ENCODE measurements around the gene HSD17B14. TPM values are rescaled to one million over a fixed set of nuclear protein-coding genes. Genes with fewer than 3 reads are reported as not detected.

The HSD17B14 gene
- total and polyA plus RNA-seq, 2 donors: 9.9 to 20.4 TPM

- Histone ChIP-seq H3K27ac (ENCODE audit: low read depth in 1 of 2, low read length in 1 of 2) (peak overlapping the region; percentile 28 to 49), H3K36me3 (ENCODE audit: control insufficient read depth in 2 of 2, insufficient read depth in 2 of 2, low read length in 1 of 2) (peaks cover 4 to 7% of the 10 kb centered on the region in 2 donors), H3K4me1 (ENCODE audit: control insufficient read depth in 2 of 2, insufficient read depth in 2 of 2, low read length in 2 of 2) (peaks cover 7 to 30% of the 10 kb centered on the region in 2 donors), H3K4me3 (ENCODE audit: low read length in 2 of 2) (peak overlapping the region; percentile 71 to 83), H3K27me3 (ENCODE audit: control insufficient read depth in 2 of 2, insufficient read depth in 1 of 2, low read length in 1 of 2) (peaks cover 0 to 17% of the 10 kb centered on the region in 2 donors), H3K9me3 (ENCODE audit: control insufficient read depth in 2 of 2, insufficient read depth in 1 of 2, low read length in 1 of 2) (peaks cover 0 to 5% of the 10 kb centered on the region in 2 donors)
- DNase-seq (ENCODE audit: low read depth in 6 of 9, low spot score in 9 of 9): peak in 2 of 9 donors; percentile 26 to 63
- WGBS: 14% methylated on average over 7 of the region's 7 CpGs
These were observed 26.1 kb downstream of the HSD17B14 start for GRCh38 chr19:48810151-48810550.

DNA sequence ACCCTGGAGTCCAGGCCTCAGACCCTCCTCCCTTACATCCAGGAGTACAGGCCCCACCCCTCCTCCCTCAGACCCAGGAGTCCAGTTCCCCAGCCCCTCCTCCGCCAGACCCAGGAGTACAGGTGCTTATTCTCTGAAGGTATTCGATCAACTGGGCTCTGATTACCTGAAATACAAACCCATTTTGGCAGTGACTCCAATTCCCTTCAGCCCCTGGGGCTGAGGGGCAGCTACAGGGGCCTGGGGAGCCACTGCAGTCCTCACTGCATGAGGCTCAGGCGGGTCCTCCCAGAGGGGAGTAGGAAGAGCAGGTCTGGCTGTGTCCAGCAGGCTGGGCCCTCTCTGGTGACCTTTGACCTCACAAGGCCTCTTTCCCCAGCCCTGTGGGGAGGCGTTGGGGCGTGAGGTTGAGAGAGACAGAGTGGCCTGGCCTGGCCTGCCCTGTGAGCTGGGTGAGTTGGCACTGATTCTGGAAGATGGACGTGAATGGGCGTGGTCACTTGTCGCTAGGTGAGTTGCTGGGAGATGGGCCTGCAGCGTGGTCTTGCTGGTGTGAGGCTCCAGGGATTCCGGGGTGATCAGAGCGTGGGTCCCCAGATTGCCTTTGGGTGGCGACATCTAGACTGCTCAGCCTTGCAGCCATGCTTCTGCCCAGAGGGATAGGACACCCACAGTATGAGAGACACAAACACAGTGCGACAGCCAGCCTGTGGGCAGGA is 28.5 kb downstream of the HSD17B14 start:
- Histone ChIP-seq H3K4me3 (ENCODE audit: low read length in 2 of 2) (no peak overlapping the region), H3K4me1 (ENCODE audit: control insufficient read depth in 2 of 2, insufficient read depth in 2 of 2, low read length in 2 of 2) (peaks cover 7 to 30% of the 10 kb centered on the region in 2 donors), H3K27me3 (ENCODE audit: control insufficient read depth in 2 of 2, insufficient read depth in 1 of 2, low read length in 1 of 2) (peaks cover 0 to 15% of the 10 kb centered on the region in 2 donors), H3K27ac (ENCODE audit: low read depth in 1 of 2, low read length in 1 of 2) (no peak overlapping the region), H3K9me3 (ENCODE audit: control insufficient read depth in 2 of 2, insufficient read depth in 1 of 2, low read length in 1 of 2) (peaks cover 0 to 5% of the 10 kb centered on the region in 2 donors), H3K36me3 (ENCODE audit: control insufficient read depth in 2 of 2, insufficient read depth in 2 of 2, low read length in 1 of 2) (peaks cover 4 to 7% of the 10 kb centered on the region in 2 donors)
- WGBS: 97% methylated on average over 13 of the region's 13 CpGs
- no peak for DNase-seq (ENCODE audit: low read depth in 6 of 9, low spot score in 9 of 9)

- H3K27me3 ChIP-seq (ENCODE audit: control insufficient read depth in 2 of 2, insufficient read depth in 1 of 2, low read length in 1 of 2): peaks cover 0 to 10% of the 10 kb centered on the region in 2 donors
- peaks cover 4 to 7% of the 10 kb centered on the region in 2 donors for H3K36me3 ChIP-seq (ENCODE audit: control insufficient read depth in 2 of 2, insufficient read depth in 2 of 2, low read length in 1 of 2)
- 97% methylated on average over 17 of the region's 17 CpGs for WGBS
- peaks cover 0 to 5% of the 10 kb centered on the region in 2 donors for H3K9me3 ChIP-seq (ENCODE audit: control insufficient read depth in 2 of 2, insufficient read depth in 1 of 2, low read length in 1 of 2)
- no peak overlapping the region for H3K27ac ChIP-seq (ENCODE audit: low read depth in 1 of 2, low read length in 1 of 2)
- H3K4me1 ChIP-seq (ENCODE audit: control insufficient read depth in 2 of 2, insufficient read depth in 2 of 2, low read length in 2 of 2): peaks cover 7 to 22% of the 10 kb centered on the region in 2 donors
- peak in 2 of 9 donors; percentile 61 to 63 for DNase-seq (ENCODE audit: low read depth in 6 of 9, low spot score in 9 of 9)
- H3K4me3 ChIP-seq (ENCODE audit: low read length in 2 of 2): no peak overlapping the region
These were observed 29.3 kb downstream of the HSD17B14 start for GRCh38 chr19:48806818-48807589.

- WGBS: 92% methylated on average over 5 of the region's 5 CpGs
- peak in 3 of 9 donors; percentile 66 to 76 (median 71) for DNase-seq (ENCODE audit: low read depth in 6 of 9, low spot score in 9 of 9)
- no peak overlapping the region for H3K4me3 ChIP-seq (ENCODE audit: low read length in 2 of 2)
These were observed 29.8 kb downstream of the HSD17B14 start for GRCh38 chr19:48806518-48806817.

GRCh38 chr19:48805452-48805851 is 30.8 kb downstream of the HSD17B14 start:
- peaks cover 4 to 7% of the 10 kb centered on the region in 2 donors for H3K36me3 ChIP-seq (ENCODE audit: control insufficient read depth in 2 of 2, insufficient read depth in 2 of 2, low read length in 1 of 2)
- no peak overlapping the region for H3K27ac ChIP-seq (ENCODE audit: low read depth in 1 of 2, low read length in 1 of 2)
- H3K4me3 ChIP-seq (ENCODE audit: low read length in 2 of 2): no peak overlapping the region
- 98% methylated on average over 15 of the region's 15 CpGs for WGBS
- no peak for DNase-seq (ENCODE audit: low read depth in 6 of 9, low spot score in 9 of 9)
- peaks cover 0 to 5% of the 10 kb centered on the region in 2 donors for H3K9me3 ChIP-seq (ENCODE audit: control insufficient read depth in 2 of 2, insufficient read depth in 1 of 2, low read length in 1 of 2)
- H3K4me1 ChIP-seq (ENCODE audit: control insufficient read depth in 2 of 2, insufficient read depth in 2 of 2, low read length in 2 of 2): peaks cover 7 to 9% of the 10 kb centered on the region in 2 donors
- H3K27me3 ChIP-seq (ENCODE audit: control insufficient read depth in 2 of 2, insufficient read depth in 1 of 2, low read length in 1 of 2): no peaks in the 10 kb centered on the region

More at GRCh38 chr19:48806518-48806817, 29.8 kb downstream of the HSD17B14 start:
- Histone ChIP-seq H3K27me3 (ENCODE audit: control insufficient read depth in 2 of 2, insufficient read depth in 1 of 2, low read length in 1 of 2) (peaks cover 0 to 5% of the 10 kb centered on the region in 2 donors), H3K9me3 (ENCODE audit: control insufficient read depth in 2 of 2, insufficient read depth in 1 of 2, low read length in 1 of 2) (peaks cover 0 to 5% of the 10 kb centered on the region in 2 donors), H3K36me3 (ENCODE audit: control insufficient read depth in 2 of 2, insufficient read depth in 2 of 2, low read length in 1 of 2) (peaks cover 4 to 7% of the 10 kb centered on the region in 2 donors), H3K27ac (ENCODE audit: low read depth in 1 of 2, low read length in 1 of 2) (no peak overlapping the region), H3K4me1 (ENCODE audit: control insufficient read depth in 2 of 2, insufficient read depth in 2 of 2, low read length in 2 of 2) (peaks cover 7 to 17% of the 10 kb centered on the region in 2 donors)

GRCh38 chr19:48804496-48804895 is 31.8 kb downstream of the HSD17B14 start:
- 96% methylated on average over 8 of the region's 8 CpGs for WGBS
- DNase-seq (ENCODE audit: low read depth in 6 of 9, low spot score in 9 of 9): no peak

DNA sequence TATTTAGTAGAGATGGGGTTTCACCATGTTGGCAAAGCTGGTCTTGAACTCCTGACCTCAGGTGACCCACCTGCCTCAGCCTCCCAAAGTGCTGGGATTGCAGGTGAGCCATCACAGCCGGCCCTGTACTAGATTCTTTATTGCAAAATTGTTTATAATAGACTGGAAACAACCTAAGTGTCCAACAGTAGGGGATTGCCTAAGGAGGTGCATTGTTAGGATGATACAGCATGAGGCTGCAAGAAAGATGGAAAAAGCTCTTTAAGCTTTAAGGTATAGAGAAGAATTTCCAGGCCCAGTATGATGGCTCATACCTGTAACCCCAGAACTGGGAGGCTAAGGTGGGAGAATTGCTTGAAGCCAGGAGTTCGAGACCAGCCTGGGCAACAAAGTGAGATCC is 33.7 kb downstream of the HSD17B14 start:
- no peaks in the 10 kb centered on the region for H3K27me3 ChIP-seq (ENCODE audit: control insufficient read depth in 2 of 2, insufficient read depth in 1 of 2, low read length in 1 of 2)
- 94% methylated on average over 2 of the region's 2 CpGs for WGBS
- no peak for DNase-seq (ENCODE audit: low read depth in 6 of 9, low spot score in 9 of 9)
- no peak overlapping the region for H3K27ac ChIP-seq (ENCODE audit: low read depth in 1 of 2, low read length in 1 of 2)
- H3K4me3 ChIP-seq (ENCODE audit: low read length in 2 of 2): no peak overlapping the region
- no peaks in the 10 kb centered on the region for H3K4me1 ChIP-seq (ENCODE audit: control insufficient read depth in 2 of 2, insufficient read depth in 2 of 2, low read length in 2 of 2)
- H3K36me3 ChIP-seq (ENCODE audit: control insufficient read depth in 2 of 2, insufficient read depth in 2 of 2, low read length in 1 of 2): peaks cover 3 to 12% of the 10 kb centered on the region in 2 donors
- H3K9me3 ChIP-seq (ENCODE audit: control insufficient read depth in 2 of 2, insufficient read depth in 1 of 2, low read length in 1 of 2): peaks cover 0 to 5% of the 10 kb centered on the region in 2 donors

More at GRCh38 chr19:48804496-48804895, 31.8 kb downstream of the HSD17B14 start:
- Histone ChIP-seq H3K27ac (ENCODE audit: low read depth in 1 of 2, low read length in 1 of 2) (no peak overlapping the region), H3K27me3 (ENCODE audit: control insufficient read depth in 2 of 2, insufficient read depth in 1 of 2, low read length in 1 of 2) (no peaks in the 10 kb centered on the region), H3K4me1 (ENCODE audit: control insufficient read depth in 2 of 2, insufficient read depth in 2 of 2, low read length in 2 of 2) (no peaks in the 10 kb centered on the region), H3K9me3 (ENCODE audit: control insufficient read depth in 2 of 2, insufficient read depth in 1 of 2, low read length in 1 of 2) (peaks cover 0 to 5% of the 10 kb centered on the region in 2 donors), H3K4me3 (ENCODE audit: low read length in 2 of 2) (no peak overlapping the region), H3K36me3 (ENCODE audit: control insufficient read depth in 2 of 2, insufficient read depth in 2 of 2, low read length in 1 of 2) (peaks cover 4 to 10% of the 10 kb centered on the region in 2 donors)

DNA sequence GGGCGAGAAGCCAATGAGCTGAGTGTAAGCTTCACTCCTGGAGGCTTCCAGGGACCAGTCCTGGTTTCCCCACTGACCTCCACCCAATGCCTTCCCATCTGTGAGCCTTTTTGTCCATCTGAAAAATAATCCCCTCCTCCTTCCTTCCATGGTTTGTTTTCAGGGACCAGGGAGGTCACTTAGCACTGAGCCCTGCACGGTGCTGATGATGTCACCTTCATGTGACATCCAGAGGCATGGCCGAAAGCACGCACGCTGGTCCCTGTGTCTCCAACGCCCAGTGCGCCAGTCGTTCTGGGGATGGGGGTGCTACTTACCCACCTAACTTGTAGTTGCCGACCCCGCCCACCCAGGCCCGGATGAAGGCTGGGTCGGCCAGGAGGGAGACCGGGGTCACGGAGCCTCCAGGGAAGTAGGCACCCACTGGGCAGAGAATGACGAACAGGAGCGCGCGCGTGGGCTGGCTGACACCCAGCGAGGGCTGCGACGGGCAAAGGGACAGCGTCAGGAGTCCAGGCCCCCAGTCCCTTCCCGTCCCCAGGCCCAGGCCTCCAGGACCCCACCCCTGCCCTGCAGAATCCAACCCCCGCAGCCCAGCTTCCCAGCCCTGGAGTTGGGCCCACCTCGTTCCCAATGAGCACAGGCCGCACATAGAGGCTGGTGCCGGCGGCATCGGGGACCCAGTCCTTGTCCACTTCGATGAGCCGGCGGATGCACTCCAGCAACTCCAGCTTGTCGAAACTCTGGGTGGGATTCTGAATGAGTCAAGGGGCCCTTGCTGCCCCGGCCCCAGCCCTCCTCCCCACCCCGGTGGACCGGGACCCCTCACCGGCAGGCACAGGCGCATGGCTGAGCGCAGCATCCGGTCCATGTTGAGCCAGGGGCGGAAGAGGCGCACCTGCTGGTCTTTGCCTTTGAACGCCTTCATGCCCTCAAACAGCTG is 36.7 kb downstream of the HSD17B14 start:
- Histone ChIP-seq H3K27ac (ENCODE audit: low read depth in 1 of 2, low read length in 1 of 2) (peak overlapping the region in 1 of 2 donors; percentile 42), H3K27me3 (ENCODE audit: control insufficient read depth in 2 of 2, insufficient read depth in 1 of 2, low read length in 1 of 2) (no peaks in the 10 kb centered on the region), H3K36me3 (ENCODE audit: control insufficient read depth in 2 of 2, insufficient read depth in 2 of 2, low read length in 1 of 2) (peaks cover 0 to 10% of the 10 kb centered on the region in 2 donors), H3K9me3 (ENCODE audit: control insufficient read depth in 2 of 2, insufficient read depth in 1 of 2, low read length in 1 of 2) (no peaks in the 10 kb centered on the region), H3K4me1 (ENCODE audit: control insufficient read depth in 2 of 2, insufficient read depth in 2 of 2, low read length in 2 of 2) (peaks cover 0 to 9% of the 10 kb centered on the region in 2 donors), H3K4me3 (ENCODE audit: low read length in 2 of 2) (no peak overlapping the region)
- WGBS: 97% methylated on average over 44 of the region's 44 CpGs
- no peak for DNase-seq (ENCODE audit: low read depth in 6 of 9, low spot score in 9 of 9)
